NCI-H187 (cell line): ENCODE measurements around the gene NFAM1.

Experiments
- DNase-seq, 2 experiments: peaks; one replicate each; lab custom pipeline; 2025; lab: John Stamatoyannopoulos, UW

Gene NFAM1

DNA sequence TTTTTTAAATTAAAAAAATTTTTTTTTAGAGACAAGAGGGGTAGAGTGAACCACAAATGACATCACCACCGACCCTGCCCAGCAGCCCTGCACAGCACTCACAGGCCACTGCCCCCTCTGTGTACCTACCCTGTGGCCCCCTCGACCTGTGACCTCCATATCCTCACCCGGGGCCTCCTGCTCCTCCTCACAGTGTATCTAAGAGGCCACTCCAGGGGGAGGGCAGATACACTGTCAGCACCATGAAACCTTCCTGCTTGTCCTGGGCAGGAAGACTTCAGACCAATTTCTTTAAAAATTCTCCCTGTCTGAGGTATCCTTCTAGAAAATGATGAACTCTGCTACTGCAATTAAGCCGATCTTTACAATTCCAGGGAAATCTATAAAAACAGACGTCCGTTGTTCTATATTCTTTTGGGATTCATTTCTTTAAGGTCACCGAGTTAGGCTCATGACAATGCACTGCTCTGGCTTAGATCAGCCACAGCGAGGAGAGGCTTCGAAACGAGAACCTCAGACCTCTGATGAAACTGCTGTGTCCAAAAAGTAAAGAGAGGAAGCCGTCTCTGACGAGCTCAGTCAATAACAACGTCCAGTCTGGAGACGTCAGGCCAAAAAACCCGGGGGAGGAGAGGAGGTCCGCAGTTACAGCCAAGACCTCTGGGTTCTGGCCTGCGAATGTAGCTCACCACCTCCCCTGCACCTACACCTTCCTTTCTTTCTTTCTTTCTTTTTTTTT is 17.5 kb downstream of the NFAM1 start:
- no peak for DNase-seq

DNA sequence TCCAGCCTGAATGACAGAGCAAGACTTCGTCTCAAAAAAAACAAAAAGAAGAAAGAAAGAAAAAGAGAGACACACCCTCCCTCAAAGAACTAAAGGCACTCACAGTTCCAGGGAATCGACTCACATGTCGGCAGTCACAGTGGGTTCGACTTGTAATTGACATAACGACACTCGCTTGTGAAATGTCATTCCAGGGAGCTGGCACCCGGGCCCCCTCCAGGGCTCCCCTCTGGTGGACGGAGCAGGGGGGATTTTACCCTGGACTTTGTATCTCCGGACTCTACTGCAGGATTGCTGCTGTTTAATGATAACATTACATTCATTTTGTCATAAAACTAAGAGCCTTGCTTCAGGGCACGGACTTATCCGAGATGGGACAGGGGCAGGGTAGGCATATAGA is 18.2 kb downstream of the NFAM1 start:
- no peak for DNase-seq

DNA sequence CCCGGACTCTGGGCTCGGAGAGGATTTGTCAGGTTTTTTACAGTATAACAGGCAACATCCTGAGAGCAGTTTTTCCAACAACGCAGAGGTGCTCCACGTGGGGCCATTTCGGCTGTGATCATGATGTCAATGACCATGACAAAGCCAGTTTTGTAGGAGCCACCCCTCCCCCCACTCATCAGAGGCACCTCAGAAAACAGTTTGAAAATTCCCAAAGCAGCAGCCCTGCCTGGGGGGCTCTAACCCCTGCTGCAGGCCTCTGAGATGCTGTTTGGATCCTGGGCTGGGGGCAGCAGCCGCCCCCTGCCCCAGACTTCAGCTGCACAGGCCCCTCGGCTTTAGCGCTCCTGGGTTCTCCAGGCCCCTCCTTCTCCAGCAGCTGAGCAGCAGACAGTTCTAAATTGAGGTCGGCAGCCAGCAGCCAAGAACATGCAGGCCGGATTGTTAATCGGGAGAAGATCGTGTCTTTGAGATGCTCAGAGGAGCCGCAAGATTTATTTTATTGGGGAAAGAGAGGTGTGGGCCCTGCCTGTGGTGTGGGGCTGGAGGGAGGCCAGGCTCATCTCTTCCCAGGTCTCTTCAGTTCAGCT is 19.4 kb downstream of the NFAM1 start:
- DNase-seq, result no peak

DNA sequence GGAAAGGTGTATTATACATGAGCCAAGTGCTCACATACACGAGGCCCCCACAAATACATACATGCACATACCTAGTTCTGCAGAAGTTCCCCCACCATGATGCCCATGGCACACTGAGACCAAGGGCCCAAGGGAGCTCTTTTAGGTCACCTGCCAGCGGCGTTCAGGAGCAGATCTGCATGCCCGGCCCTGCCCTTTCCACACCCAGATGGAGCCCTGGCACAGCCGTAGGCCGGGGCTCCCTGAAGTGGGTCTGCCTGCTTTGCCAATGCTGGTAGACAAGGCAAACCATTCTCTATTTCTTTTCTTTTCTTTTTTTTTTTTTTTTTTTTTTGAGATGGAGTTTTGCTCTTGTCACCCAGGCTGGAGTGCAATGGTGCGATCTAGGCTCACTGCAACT is 21.5 kb downstream of the NFAM1 start:
- DNase-seq, result no peak

DNA sequence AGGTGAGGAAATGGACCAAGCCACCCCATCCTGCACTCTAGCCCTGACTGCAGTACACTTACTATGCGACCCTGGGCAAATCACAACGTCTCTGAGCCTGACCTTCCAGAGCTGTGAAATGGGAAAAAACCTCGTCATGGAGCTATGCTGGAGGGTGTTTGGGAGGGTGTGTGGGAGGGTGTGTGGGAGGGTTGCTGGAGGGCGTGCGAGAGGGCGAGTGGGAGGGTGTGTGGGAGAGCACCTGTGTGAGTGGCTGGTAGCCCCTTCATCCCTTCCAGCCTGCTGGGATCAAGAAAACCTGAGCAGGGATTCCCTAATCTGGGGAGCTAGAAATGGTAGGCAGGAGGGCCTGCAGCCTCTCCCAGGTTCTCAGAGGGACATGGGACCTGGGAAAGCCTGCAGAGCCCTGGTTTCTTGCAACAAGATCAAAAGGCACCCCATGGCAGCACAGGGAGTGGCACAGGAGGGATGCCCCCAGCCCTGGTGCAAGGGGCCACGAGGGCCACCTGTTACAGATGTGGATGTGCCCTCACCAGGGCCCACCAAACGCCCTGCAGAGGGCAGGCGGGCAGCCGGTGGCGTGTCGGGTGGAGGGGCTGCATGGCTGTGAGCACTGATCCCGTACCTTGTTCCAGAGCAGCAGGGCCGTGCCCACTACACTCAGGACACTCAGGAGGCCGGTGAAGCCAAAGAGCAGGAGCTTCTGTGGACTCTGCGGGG is 23.2 kb downstream of the NFAM1 start:
- no peak for DNase-seq

DNA sequence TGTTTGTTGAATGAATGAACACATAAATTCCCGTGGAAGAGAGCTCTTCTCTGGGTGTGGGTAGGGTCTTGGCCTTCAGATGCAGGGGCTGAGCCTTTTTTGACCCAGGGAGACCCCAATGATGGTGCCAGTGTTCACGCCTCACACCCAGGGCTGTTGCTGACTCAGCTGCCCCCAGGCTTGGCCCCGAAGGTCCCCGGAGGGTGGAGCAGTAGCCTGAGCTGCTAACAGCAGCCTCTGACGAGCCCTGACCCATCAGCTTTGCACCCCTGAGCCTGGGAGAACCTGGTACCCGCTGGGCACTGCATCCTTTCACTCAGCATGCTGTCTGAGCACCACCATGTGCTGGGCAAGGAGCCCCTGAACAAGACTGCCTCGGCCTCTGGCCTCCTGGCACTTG is 23.9 kb downstream of the NFAM1 start:
- no peak for DNase-seq

DNA sequence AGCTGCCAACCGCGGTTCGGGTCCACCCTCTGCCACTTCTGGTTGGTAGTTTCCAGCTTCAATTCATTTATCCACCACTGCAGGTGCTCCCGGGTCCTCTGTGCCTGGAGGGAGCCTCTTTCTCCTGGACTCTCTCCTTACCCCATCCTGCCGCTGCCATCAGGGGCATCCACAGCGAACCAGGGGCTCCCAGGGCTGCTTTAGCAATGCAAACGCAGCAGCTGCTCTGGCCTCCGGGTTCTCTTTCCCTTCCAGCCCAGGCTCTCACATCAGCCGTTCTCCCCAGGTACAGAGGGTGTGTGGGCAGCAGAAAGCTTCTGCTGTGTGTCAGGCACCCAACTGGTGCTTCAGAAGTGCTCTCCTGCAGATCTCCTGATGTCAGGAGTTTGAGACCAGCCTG is 27.9 kb downstream of the NFAM1 start:
- no peak for DNase-seq

DNA sequence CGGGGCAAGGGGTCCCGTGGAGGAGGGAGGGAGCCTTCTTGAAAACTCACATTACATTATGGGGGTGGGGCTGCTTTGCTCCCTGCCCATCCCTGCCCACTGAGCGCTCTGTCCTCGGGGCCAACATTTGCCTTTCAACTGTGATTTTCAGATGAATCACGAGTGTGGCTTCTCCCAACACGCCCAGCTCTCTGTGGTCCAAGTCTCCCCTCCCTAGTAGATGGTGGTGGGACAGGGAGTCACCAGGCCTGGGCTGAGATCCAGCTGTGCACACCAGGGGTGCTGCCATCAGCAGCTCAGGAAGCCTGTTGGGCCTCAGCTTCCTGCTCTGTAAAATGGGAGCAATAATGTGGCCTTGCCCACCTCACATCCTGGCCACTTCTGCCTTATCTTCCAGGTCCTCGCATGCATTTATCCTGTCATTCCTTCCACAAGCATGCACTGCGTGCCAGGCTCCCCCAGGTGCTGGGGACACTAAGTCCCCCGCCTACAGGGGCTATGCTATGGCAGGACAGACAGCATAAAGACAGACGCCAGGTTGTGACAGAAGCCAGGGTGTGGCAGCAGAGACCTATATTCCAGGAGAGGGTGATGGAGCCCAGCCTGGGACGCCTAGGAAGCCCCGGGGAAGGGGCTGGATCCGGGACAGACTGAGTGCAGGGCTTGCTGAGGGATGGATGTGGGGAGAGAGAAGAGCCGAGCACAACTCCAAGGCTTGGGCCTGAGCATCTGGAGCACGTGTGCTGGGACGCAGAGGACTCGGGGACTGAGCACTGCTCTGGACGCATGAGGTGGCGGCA is 30.5 kb downstream of the NFAM1 start:
- no peak for DNase-seq

DNA sequence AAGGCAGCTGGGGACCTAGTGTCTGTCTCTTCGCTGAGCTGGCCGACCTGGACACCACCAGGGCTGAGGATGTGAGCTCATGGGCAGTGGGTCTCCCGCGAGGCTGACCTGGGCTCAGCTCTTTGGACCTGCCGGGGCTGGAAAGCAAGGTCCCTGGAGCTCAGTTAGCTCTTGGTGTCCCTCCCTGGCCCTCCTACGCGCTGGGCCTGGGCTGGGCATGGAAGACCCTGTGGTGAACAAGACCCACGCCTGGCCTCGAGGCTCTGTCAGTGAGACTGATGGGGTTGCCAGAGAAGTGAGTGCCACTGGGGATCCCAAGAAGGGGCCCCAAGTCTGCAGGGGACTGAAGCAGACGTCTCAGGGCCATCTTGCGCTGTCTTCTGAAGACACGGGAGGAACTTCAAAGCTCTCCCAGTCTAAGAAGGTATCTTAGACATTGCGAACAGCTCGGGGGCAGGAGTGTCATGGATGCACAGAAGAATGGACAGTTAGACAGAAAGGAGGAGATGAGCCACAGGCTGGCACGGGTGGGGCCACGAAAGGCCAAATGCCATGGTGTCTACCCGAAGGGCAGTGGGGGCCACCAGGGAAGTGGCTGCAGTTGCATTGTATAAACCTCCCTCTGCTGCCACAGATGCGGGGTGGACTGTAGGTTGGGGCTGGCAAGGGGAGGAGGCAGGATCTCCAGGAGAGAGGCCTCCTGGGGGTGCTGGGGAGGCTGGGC is 31.2 kb downstream of the NFAM1 start:
- DNase-seq, result no peak

DNA sequence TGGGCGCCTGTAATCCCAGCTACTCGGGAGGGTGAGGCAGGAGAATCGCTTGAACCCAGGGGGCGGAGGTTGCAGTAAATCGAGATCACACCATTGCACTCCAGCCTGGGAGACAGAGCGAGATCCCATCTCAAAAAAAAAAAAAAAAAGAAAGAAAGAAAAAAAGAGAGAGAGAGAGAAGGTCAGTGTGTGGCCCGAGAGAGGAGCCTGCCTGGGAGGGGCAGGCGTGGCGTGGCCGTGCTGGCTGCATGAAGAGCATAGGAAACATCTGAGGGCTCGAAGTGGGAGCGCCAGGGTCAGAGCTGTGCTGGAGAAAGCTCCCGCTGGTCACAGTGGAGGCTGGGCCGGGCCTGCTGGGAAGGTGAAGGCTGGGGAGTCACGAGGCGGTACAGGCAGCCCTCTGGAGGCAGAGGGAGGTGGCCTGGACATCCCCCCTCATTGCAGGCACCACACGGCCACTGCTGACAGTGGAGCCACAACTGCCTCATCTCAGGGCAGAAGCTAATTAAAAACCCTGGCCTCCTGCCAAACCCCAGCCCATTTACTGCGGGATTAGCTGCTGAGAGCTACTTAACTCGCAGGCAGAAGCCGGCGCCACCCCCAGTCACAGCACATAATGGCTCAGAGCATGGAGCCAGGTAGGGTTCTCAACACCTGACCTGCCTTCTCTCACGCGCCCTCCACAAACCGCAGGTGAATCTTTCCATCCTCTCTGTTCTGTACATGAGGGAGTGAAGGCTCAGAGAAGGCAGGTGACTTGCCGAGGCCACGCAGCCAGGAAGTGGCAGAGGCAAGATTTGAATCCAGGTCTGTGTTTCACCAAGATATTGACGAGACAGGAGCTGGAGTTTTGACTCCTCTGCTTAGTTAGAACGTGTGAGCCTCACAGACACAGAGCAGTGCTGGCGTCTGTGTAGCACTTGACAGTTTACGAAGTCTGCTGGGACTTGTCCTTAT is 32.6 kb downstream of the NFAM1 start:
- DNase-seq, result peak; percentile 93 to 97

DNA sequence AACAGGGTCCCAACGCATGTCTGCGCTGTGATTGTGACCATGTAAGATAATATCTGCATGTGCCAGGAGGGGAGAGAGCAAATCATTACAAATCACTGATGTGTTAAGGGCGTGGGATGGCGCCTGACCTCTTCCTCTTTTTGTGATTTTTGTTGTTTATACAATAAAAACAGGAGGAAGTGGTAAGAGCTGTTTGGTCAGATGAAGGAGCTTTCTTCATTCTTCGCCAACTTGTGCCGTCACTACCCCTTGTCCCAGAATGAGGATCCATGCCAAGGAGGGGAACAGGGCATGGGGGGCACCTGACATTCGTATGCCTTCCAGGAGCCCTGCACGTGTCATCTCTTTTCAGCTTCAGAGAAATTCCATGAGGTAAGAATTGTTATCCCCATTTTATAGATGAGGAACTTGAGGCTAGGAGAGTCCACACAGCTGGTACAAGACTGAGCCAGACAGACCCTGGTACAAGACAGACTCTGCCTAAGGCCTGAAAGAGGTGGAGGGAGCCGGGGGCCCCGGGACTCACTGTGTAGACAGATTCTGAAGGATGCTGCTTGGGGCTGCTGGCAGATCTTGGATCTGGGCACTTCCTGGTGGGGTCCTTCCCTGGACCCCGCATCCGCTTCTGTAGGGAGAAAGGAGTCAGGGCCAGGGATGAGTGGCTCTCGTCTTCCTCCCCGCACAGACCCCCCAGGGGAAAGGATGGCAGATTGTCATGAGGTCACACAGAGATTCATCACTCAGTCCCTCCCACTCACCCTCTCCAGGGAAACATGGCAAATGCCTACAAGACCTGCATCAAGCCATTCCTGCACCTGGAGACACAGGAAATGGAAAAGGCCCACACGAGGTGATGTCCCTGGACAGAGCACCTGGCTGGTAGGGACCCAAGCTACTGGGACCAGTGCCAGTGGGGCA is 34.6 kb downstream of the NFAM1 start:
- no peak for DNase-seq

DNA sequence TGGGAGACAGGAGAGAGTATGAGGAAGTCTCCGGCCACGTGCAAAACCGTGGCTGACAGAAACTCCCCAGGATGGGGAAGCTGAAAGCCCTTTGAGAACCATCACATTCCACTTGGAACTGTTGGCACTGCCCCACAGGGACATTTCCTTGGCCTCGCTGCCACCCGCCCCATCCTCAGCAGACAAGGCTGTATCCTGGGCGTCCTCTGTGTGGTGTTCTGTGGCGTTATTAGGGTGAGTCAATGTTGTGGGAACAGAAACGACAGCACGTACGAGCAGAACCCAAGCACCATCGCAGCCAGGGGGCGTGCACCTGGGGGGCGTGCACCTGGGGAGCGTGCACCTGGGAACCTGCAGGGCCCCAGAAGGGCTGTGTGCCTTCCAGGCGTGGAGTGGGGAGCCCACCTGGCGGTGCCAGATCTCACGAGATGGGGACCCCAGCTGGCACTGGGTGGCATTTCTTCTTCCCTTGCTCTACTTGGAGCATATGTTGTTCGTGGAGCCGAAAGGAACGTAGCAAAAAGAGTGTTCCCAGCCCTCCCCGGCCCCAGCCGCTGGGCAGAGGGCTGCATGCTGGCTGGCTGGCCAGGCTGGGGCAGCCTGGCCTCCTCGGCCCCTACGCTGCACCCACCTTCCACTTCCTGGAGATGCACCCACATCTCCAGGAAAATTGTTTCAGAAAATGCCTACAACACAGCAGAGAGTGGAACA is 35.4 kb downstream of the NFAM1 start:
- no peak for DNase-seq

DNA sequence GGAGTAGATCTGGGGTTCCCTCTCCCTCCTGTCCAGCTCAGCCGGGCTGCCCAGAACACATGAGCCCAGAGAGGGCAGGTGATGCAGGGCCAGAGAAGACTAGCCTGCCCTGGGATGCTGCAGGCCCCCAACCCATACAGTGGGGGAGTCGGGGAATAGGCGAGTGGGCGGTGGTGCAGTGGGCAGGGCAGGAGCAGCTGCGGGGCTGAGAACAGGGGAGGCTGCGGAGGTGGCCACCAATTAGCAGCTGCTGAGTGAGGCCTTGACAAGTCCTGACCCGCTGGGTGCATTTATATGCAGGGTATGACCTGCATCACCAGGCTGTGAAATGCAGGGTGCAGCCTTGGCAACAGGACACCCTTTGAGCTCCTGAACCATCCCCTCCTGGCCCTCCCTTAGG is 43.1 kb downstream of the NFAM1 start:
- DNase-seq, result peak in 1 of 2 experiments; percentile 16

DNA sequence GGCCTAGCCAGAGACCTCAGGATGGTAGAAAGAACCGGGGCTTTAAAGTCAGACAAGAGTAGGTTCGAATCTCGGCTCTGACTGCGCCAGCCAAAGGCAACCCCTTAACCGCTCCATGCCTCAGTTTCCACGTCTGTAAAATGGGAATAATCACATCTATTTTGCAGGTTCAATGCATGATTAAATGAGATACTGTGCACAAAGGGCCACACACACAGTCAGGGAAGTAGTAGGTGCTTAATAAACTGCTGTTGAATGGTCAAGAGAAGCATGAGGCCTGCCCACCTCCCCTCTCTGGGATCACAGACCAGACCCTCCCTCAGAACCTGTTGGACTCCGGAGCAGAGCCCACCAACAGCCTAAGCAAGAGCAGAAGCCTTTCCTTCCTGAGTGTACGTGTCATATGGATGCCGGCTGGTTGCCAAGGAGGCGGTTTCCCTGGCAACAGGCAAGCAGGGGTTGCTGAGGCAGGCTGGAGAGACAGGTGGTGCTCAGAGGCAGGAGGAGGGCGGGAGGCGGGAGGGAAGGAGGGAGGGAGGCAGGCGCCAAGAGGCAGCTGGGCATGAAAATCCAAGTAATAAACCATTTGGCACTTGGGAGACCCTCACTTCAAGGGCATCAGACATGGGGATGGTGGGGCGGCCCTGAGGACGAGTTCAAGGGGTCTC is 43.9 kb downstream of the NFAM1 start:
- peak; percentile 70 to 91 for DNase-seq

DNA sequence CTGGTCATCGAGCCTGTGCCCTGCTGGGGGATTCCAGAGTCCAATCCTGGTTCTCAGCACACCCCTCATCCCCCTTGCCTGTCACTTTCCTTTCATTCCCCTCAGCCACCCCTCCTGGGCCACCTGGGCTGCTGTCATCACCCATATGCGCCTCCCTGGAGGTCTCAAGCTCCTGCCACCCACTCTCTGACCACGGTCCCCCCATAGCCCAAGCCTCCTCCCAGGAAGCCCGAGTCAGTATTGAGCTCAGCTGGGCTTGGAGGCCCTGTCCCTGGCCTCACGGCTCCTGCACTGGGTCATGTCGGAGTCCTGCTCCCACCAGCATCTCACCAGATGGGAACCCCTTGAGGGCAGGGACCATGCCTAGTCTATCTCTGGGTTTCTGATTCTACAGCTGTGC is 44.6 kb downstream of the NFAM1 start:
- DNase-seq, result no peak

DNA sequence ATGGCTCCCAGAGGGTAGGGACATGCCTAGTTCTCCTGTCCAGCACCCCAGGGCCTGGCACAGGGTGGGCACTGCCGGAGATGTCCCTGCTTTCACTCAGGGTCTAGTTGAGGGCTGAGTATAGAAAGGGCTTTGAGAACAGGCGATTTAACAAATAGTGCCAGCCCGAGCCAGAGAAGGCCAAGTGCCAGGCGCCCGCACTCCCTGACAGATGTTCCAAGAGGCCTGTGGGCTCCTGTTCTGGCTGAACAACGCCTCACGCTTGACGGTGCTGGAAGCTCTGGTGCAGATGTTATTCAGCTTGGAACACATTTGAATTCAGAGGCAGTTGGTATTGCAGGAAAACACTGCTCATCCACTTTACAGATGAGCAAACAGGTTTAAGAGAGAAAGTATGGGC is 46.5 kb downstream of the NFAM1 start:
- DNase-seq, result no peak

DNA sequence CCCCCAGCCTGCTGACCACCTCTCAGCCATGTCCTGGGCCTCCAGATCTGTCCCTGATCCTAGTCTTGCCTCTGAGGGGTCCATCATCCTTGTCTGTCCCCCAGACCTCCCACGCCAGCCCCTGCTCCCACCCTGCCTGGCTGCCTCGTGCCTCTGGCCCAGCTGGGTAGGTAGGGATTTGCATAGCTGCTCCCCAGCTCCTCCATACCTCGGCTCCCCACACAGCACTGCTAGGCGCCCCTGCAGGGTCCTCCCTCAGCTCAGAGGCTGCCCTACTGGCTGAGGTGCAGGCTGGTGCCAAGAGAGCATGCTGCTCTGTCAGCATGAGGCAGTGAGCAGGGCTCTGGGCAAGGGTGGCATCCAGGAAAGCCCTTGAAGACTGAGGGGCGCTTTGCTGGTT is 47.7 kb downstream of the NFAM1 start:
- no peak for DNase-seq

DNA sequence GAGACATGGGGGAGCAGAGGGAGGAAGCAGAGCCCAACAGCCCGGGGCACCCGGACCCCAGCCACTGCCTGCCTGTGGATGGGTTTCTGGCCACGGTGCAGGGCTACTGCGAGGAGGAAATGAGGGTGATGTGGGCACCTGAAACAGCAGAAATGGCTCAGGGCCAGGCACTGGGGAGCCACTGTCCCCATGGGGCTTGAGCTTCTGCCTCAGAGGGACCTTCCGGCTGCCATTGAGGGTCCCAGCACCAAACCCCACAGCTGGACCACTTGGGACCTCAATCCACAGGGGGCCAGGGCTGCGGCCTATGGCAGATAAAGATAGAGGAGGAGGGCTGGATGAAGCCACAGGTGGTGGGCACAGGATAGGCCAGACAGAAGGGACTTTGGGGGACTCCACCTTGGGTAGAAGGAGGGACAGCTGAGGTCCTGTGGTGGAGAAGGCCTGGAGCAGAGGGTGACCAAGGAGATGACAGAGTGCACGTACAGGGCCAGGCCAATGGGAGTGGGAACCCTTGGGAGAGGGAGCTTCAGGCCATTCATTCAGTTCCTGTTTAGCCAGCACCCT is 48.3 kb downstream of the NFAM1 start:
- DNase-seq, result no peak
